Measurements from ENCODE around the gene ARL15.

ARL15 gene

GRCh38 chr5:54242297-54242696 lies 68.1 kb downstream of the ARL15 start:
- DNase-seq = no peak

- no peak for DNase-seq
These were observed 76.0 kb downstream of the ARL15 start for GRCh38 chr5:54234304-54234933.

GRCh38 chr5:54230936-54231685 lies 79.3 kb downstream of the ARL15 start:
- no peak for DNase-seq

- DNase-seq = peak; percentile 68
These were observed 81.2 kb downstream of the ARL15 start for GRCh38 chr5:54229041-54229780.

GRCh38 chr5:54227759-54228158 lies 82.6 kb downstream of the ARL15 start:
- no peak for DNase-seq

GRCh38 chr5:54227109-54227508 lies 83.3 kb downstream of the ARL15 start:
- no peak for DNase-seq

- no peak for DNase-seq
These were observed 84.2 kb downstream of the ARL15 start for GRCh38 chr5:54226215-54226614.

GRCh38 chr5:54224103-54224826 lies 86.1 kb downstream of the ARL15 start:
- DNase-seq = no peak

GRCh38 chr5:54222336-54222735 lies 88.0 kb downstream of the ARL15 start:
- DNase-seq = no peak

- no peak for DNase-seq
These were observed 89.2 kb downstream of the ARL15 start for GRCh38 chr5:54221135-54221534.

- DNase-seq = no peak
These were observed 89.9 kb downstream of the ARL15 start for GRCh38 chr5:54220230-54221040.

- no peak for DNase-seq
These were observed 92.4 kb downstream of the ARL15 start for GRCh38 chr5:54217826-54218503.

- DNase-seq = no peak
These were observed 95.1 kb downstream of the ARL15 start for GRCh38 chr5:54215233-54215736.

- DNase-seq = no peak
These were observed 95.7 kb downstream of the ARL15 start for GRCh38 chr5:54214722-54215121.

GRCh38 chr5:54212331-54212730 lies 98.0 kb downstream of the ARL15 start:
- DNase-seq = no peak

- DNase-seq = no peak
These were observed 98.5 kb downstream of the ARL15 start for GRCh38 chr5:54211912-54212311.

GRCh38 chr5:54207566-54207965 lies 102.8 kb downstream of the ARL15 start:
- DNase-seq = no peak

- no peak for DNase-seq
These were observed 103.7 kb downstream of the ARL15 start for GRCh38 chr5:54206580-54207229.

GRCh38 chr5:54205918-54206317 lies 104.5 kb downstream of the ARL15 start:
- no peak for DNase-seq

- no peak for DNase-seq
These were observed 104.9 kb downstream of the ARL15 start for GRCh38 chr5:54205453-54205852.

- no peak for DNase-seq
These were observed 113.4 kb downstream of the ARL15 start for GRCh38 chr5:54197018-54197417.
